Measurements from ENCODE around the gene RANBP3.

RANBP3 gene

GRCh38 chr19:5925830-5926427 is 52.0 kb downstream of the RANBP3 start (continued):
- TF ChIP-seq ZNF274 (IDR thresholded peaks at IDR 0.05; ENCODE audit: low read length) (no peak), ZNF274 (tag by site-specific recombination; IDR thresholded peaks at IDR 0.05; ENCODE audit: borderline replicate concordance) (no peak)

DNA sequence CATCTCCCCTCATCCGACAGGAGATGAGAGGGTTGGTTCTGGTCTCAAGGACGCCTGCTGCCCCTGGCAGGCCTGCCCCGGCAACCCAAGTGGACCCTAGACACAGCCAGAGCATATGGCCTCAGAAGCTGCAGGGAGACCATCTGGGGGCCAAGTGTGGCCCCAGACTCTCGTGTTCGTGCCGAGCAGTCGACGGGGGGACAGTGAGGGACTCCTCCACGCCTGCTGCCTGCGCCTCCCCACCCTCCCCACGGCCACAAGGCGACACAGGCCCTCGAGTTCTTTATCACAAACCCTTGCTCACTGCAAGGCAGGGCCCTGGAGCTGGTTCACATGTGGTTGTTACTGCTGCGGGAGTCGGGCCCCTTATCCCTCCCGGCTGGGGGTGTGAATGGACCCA is 54.6 kb downstream of the RANBP3 start:
- POLR2A ChIA-PET: no interaction called here
- Histone ChIP-seq H3K27ac (ENCODE audit: extremely low read depth, low read depth, low read length) (no peak overlapping the region), H3K4me3 (ENCODE audit: low read depth, low read length) (no peak overlapping the region), H3K4me1 (ENCODE audit: control insufficient read depth, insufficient read depth, low read length) (no peaks in the 10 kb centered on the region), H3K9me3 (ENCODE audit: control insufficient read depth, insufficient read depth, low read depth, low read length) (no peaks in the 10 kb centered on the region), H3K36me3 (ENCODE audit: control insufficient read depth in 2 of 2, insufficient read depth in 1 of 2, low read length in 2 of 2) (peaks cover 29 to 94% of the 10 kb centered on the region in 2 experiments)
- TF ChIP-seq ZNF404 (tag by site-specific recombination; IDR thresholded peaks at IDR 0.05) (no peak), BCL6B (tag by site-specific recombination; IDR thresholded peaks at IDR 0.05) (no peak), ZNF660 (tag by site-specific recombination; IDR thresholded peaks at IDR 0.05) (no peak), ZNF654 (tag by site-specific recombination; IDR thresholded peaks at IDR 0.05; ENCODE audit: low read depth) (no peak), GFI1B (tag by site-specific recombination; IDR thresholded peaks at IDR 0.05) (no peak), SCRT2 (tag by site-specific recombination; IDR thresholded peaks at IDR 0.05) (no peak), ZNF302 (tag by site-specific recombination; IDR thresholded peaks at IDR 0.05; ENCODE audit: low read depth) (no peak), SALL2 (tag by site-specific recombination; IDR thresholded peaks at IDR 0.05; ENCODE audit: borderline replicate concordance) (no peak)
- CTCF ChIA-PET: no interaction called here

DNA sequence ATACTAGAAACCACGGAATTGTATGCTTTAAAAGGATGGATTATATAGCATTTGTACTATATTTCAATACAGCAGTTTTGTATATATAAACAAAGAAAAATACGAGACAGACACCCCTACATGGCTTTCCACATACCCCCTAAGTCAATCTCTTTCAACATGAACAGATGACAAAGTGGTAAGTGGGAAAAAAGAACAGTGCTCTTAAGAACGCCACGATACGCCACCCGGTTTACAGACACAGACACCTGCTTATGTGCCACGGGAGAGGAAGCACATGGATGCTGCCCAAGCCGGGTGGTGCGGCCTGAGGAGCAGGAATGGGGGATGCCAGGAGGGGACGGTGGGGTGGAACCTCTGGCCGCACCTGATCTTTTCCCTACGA is 55.8 kb downstream of the RANBP3 start:
- Histone ChIP-seq H3K4me3 (ENCODE audit: low read depth, low read length) (no peak overlapping the region), H3K36me3 (ENCODE audit: control insufficient read depth in 2 of 2, insufficient read depth in 1 of 2, low read length in 2 of 2) (peaks cover 26 to 92% of the 10 kb centered on the region in 2 experiments; a peak in 2 of 3 replicates), H3K27ac (ENCODE audit: extremely low read depth, low read depth, low read length) (no peak overlapping the region), H3K4me1 (ENCODE audit: control insufficient read depth, insufficient read depth, low read length) (no peaks in the 10 kb centered on the region), H3K9me3 (ENCODE audit: control insufficient read depth, insufficient read depth, low read depth, low read length) (no peaks in the 10 kb centered on the region)
- ChIA-PET CTCF (no interaction called here), POLR2A (no interaction called here)
- TF ChIP-seq ZNF146 (tag by site-specific recombination; IDR thresholded peaks at IDR 0.05) (no peak), BCL11B (tag by site-specific recombination; IDR thresholded peaks at IDR 0.05; ENCODE audit: low read depth) (no peak), ZNF133 (tag by site-specific recombination; IDR thresholded peaks at IDR 0.05) (no peak), GFI1B (tag by site-specific recombination; IDR thresholded peaks at IDR 0.05) (no peak), ZNF223 (tag by site-specific recombination; IDR thresholded peaks at IDR 0.05) (no peak), ZNF423 (tag by site-specific recombination; IDR thresholded peaks at IDR 0.05) (no peak), ZSCAN16 (tag by site-specific recombination; IDR thresholded peaks at IDR 0.05) (no peak), ZNF571 (tag by site-specific recombination; IDR thresholded peaks at IDR 0.05) (no peak), ZNF2 (tag by site-specific recombination; IDR thresholded peaks at IDR 0.05) (no peak), BCL11A (tag by site-specific recombination; IDR thresholded peaks at IDR 0.05; ENCODE audit: low read depth) (no peak)

DNA sequence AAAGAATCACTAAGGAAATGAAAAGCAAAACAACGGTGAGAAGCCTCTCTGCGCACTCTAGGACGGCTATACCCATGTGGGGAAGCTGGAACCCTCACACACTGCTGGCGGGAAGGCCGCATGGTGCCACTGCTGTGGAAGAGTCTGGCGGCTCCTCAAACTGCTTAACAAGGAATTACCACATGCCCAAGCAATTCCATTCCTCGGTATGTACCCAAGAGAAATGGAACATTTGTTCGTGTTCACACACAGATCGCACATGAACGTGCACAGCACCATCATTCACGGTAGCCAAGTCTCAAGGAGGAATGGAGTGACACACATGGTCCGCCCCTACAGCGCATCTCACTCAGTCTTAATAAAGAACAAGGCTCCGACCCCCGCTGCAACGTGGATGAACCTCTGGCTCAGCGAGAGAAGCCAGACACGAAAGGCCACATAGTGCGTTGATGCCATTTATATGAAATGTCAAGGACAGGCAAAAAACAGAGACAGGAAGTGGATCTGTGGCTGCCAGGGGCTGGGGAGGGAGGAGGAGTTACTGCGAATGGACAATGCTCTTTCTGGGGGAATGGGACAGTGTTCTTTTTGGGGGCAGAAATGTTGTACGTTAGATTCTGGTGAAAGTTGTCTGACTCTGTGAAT is 56.3 kb downstream of the RANBP3 start:
- Histone ChIP-seq H3K4me1 (ENCODE audit: control insufficient read depth, insufficient read depth, low read length) (no peaks in the 10 kb centered on the region), H3K27ac (ENCODE audit: extremely low read depth, low read depth, low read length) (no peak overlapping the region), H3K36me3 (ENCODE audit: control insufficient read depth in 2 of 2, insufficient read depth in 1 of 2, low read length in 2 of 2) (peaks cover 26 to 92% of the 10 kb centered on the region in 2 experiments; a peak in 2 of 3 replicates), H3K9me3 (ENCODE audit: control insufficient read depth, insufficient read depth, low read depth, low read length) (no peaks in the 10 kb centered on the region), H3K4me3 (ENCODE audit: low read depth, low read length) (no peak overlapping the region)
- POLR2A ChIA-PET: no interaction called here
- CTCF ChIA-PET: interaction anchor here (1.1 to 1.6 kb wide), 2 partner anchors 47 to 118 kb away, joined by 3 to 5 read pairs; no protein-coding TSS in a partner anchor
- TF ChIP-seq ZNF416 (tag by site-specific recombination; IDR thresholded peaks at IDR 0.05) (no peak), ZNF223 (tag by site-specific recombination; IDR thresholded peaks at IDR 0.05) (no peak), ZBTB10 (tag by site-specific recombination; IDR thresholded peaks at IDR 0.05) (no peak), ZNF132 (tag by site-specific recombination; IDR thresholded peaks at IDR 0.05; ENCODE audit: borderline replicate concordance) (no peak), ZSCAN18 (tag by site-specific recombination; IDR thresholded peaks at IDR 0.05) (no peak), HOXD13 (CRISPR knock-in tag; IDR thresholded peaks at IDR 0.05; ENCODE audit: borderline replicate concordance) (no peak), ZNF529 (tag by site-specific recombination; IDR thresholded peaks at IDR 0.05; ENCODE audit: insufficient replicate concordance) (no peak), ZNF654 (tag by site-specific recombination; IDR thresholded peaks at IDR 0.05; ENCODE audit: low read depth) (no peak), ZNF24 (tag by site-specific recombination; IDR thresholded peaks at IDR 0.05) (no peak)
